Skin epidermis (tissue), 12 donors: ENCODE data around the gene C16orf87.

Source experiments
- H3K27ac ChIP-seq, 21 experiments: fragments of 200-600 bp; sonication (generic) in 11 of 21; one replicate each; pipeline ENCODE4 v1.5.0; 2020; ENCODE audit warnings: mild to moderate bottlenecking in 3 of 21, inconsistent platforms in 2 of 21, moderate library complexity in 2 of 21
- H3K4me3 ChIP-seq, 7 experiments: fragments of 200-600 bp; sonication (generic) in 2 of 7; one replicate each; pipeline ENCODE4 v1.5.0; 2020; ENCODE audit warnings: inconsistent platforms in 2 of 7, mild to moderate bottlenecking in 2 of 7, moderate library complexity in 1 of 7

Gene C16orf87

DNA sequence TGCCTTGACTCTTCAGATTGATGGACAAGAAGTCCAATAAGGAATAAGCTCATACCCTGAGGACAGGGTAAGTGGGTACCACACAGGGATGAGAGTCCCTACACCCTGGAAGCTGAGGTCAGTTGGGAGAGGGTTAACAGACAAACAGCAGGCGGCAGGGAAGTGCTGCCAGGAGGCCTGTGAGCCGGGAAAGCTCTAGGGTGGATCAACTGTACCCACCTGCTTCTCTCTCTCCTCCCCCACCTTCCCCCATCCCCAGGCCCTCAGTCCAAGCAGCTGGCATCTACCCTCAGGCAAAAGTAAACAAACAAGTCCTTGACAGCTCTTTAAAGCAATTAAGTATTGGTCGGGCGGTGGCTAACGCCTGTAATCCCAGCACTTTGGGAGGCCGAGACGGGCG is 62.2 kb downstream of the C16orf87 start:
- no peak overlapping the region for H3K27ac ChIP-seq
- H3K4me3 ChIP-seq, result no peak overlapping the region

DNA sequence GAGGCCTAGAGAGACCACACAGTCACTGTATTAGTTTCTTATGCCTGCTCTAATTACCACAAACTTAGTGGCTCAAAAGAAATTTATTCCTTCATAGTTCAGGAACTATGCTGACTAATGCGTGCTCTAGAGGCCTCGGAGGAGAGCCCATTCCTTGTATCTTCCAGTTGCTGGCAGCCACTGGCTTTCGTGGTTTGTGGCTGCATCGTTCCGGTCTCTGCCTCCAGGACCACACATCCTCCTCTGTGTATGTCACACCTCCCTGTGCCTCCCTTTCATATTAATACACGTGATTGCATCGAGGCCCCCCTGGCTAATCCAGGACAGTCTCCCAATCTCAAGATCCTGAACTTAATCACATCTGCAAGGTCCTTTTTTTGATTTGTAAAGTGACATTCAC is 65.9 kb downstream of the C16orf87 start:
- Histone ChIP-seq H3K27ac (no peak overlapping the region), H3K4me3 (no peak overlapping the region)

GRCh38 chr16:46763147-46763546 is 67.8 kb downstream of the C16orf87 start:
- Histone ChIP-seq H3K4me3 (no peak overlapping the region), H3K27ac (no peak overlapping the region)

GRCh38 chr16:46762583-46762982 is 68.4 kb downstream of the C16orf87 start:
- Histone ChIP-seq H3K4me3 (no peak overlapping the region), H3K27ac (no peak overlapping the region)

- no peak overlapping the region for H3K4me3 ChIP-seq
- no peak overlapping the region for H3K27ac ChIP-seq
These were observed 71.7 kb downstream of the C16orf87 start for GRCh38 chr16:46759309-46759708.

DNA sequence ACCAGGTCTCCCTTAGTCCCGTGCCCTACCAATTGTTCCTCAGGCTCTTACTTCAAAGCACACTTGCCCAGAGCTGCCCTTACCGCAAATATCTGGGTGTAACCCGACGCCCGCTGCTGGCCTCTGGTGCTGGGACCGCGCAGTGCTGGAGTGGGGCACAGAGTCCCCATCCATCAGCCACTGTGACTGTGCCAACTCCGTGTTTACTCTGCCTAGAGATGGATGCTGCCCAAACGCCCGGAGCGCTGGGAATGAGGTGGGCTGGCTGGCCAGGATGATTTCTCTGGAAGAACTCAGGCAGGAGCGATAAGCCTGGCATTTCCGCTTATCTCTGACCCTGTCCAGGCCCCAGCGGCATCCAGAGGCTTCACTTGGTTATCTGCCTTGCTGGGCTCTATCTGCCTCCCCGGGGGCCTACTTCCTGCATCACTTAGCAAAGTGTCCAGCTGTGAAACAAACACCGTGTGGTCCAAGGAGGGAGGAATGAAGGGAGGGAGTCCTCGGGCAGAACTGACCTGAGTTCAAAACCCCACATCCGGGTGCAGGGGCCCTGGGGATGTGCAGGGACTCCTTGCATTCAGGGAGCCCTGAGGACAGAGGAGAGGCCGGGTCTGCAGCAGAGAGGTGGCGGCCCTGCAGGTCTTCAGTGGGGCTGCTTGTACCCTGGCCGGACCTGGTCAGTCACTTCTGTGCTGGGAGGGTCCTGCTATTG is 73.5 kb downstream of the C16orf87 start:
- Histone ChIP-seq H3K4me3 (no peak overlapping the region), H3K27ac (no peak overlapping the region)

GRCh38 chr16:46756772-46757171 is 74.2 kb downstream of the C16orf87 start:
- Histone ChIP-seq H3K4me3 (no peak overlapping the region), H3K27ac (no peak overlapping the region)

DNA sequence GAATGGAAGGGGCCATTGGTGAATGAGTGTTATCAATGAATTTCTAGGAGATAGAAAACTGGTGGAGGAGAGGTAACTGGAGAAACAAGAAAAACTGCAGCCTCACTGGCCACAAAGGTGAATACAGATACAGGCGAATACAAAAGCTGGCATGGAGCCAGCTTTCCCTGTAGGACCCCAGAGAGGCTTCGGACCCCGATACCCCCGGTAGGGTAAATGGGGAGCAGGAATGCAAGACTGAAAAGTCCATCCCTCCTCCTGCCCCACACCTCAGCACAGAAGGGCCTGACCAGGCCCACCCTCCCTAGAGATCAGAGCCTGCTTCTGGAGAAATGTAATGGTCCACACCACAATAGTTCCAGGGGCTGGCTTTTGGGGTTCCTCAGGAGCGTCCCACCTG is 78.0 kb downstream of the C16orf87 start:
- Histone ChIP-seq H3K27ac (no peak overlapping the region), H3K4me3 (no peak overlapping the region)

DNA sequence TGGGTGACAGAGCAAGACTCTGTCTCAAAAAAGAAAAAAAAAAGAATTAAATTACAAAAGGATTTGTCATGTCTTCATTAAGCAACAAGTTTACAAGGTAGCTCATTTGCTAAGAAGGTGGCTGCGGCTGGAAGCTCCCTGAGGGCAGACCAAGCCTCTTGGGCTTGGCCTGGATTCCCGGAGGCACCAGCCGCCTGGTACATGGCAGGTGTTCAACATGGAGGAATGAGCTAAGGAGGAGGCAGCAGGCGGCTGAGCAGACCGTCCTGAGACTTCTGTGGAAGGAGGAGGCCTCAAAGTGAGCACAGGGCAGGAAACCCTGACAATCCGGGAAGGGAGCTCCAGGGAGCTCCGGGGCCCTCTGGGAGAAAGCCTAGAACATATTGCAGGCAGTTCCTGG is 79.6 kb downstream of the C16orf87 start:
- Histone ChIP-seq H3K4me3 (no peak overlapping the region), H3K27ac (no peak overlapping the region)

DNA sequence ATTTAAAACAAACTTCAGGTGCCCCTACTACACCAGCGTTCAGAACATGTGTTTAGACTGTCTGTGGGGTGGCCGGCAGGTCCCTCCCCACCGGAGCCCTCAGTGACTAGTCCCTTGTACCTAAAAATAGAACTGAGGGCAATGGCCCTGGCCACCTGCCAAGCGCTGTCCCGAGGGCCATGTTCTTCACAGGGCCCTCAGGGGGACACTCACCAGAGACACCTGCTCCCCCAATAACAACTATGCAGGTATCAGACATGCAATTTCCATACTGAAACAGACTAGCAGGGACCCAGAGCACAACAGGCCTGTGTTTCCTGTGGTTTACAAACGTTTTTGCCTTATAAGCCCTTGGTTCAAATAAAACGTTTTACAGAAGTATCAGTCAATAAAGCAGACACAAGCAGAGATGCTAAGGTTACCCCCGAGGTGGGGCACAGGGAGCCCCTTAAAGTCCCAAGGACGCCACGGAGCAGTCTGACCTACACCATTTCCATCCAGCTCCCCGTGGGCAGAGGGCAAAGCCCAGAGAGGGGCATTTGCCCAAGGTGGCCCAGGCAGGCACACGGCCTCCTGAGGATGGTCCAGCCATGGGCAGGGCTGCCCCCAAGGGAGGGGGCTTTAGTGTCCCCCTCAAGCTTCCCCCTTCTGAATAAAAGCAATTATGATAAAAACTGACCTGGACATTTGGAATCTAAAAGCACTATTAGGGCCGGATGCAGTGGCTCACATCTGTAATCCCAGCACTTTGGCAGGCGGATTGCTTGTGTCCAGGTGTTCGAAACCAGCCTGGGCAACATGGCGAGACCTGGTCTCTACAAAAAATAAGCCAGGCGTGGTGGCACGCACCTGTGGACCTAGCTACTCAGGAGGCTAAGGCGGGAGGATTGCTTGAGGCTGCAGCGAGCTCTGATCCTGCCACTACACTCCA is 81.9 kb downstream of the C16orf87 start:
- Histone ChIP-seq H3K27ac (no peak overlapping the region), H3K4me3 (no peak overlapping the region)

DNA sequence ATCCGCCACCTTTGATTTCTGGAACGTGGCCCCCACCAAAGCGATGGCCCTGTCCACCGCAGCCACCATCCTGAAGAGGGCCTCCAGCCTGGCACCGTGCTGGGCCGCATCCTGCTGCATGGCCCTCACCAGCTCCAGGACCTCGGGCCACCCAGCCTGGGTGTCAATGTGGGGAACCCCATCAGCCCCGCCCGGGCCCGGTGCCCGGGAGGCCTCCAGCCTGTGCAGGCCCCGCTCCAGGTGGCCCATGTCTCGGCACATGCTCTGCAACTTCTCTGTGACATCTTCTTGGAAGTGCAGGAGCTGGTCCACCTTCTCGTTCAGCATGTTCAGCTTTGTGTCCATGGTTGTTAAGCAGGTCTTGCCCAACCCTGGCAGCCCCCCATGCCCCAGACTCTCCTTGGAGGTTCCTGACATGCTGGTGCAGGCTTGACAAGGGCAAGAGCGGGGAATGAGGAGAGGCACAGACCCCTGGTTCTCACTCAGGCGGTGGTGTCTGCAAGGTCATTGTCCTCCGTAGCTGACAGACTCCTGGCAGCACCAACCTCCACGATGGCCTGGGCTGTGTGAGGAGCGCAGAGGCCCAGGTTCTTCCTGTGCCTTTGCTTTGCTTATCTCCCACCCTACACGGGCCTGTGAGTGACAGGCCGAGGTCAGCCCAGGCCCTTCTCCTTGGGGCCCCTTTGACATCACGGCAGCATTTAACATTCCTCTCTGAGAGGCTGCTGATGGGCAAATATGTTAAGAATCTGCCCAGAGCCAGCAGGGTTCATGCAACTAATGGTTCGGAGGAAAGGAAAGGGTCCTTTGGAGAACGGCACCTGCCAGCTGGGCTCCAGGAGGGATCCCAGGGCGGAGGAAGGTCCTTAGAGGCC is 83.0 kb downstream of the C16orf87 start, which contains the start of gene MYLK3:
Gene MYLK3, minus strand, starts transcription at position 568 of the 875 bp plus-strand sequence. Its CDS starts 151 bp downstream, at position 417.
- H3K4me3 ChIP-seq, result no peak within 1 kb of the TSS
- no peak within 1 kb of the TSS for H3K27ac ChIP-seq

DNA sequence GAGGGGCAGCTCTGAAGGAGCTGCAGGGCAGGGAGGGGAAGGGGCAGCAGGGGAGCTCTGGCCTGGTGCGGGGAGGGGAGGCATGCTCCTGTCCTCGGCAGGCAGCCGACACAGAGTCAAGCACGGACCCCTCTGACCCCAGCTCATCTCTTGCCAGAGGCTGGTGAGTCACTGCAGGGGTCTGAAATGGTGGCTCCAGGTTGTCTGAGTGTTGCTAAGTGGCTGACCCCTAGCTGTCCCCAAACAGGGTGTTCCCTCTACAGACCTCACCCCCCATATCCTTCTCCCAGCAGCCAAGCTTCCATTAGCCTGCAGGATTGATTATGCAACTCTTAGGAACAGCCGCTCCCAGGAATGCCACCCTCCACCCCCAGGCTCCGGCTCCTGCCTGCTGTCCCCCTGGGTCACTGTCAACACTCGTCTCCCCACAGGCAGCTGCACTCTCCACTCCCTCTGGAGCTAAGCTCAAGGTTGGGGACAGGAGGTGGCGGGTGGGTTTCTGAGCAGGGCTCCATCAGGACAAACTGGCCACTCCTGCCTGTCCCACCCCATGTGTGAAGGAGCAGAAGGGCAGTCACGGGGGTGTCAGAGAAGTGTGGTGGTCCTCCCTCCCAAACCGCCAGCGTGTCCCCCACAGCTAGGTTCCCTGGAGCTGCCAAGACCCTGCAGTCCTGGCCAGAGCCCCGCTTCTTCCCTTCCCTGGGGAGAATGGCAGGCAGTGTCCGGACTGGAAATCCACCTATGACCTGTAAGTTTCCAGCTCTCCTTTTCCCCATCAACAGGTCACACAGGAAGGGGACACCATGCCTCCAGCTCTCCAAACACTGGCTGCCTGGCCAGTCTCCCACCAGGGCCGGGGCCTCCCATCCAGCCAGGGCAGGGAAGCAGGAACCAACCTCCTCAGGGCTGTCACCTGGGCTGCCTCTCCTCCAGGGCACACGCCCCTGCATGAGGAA is 83.9 kb downstream of the C16orf87 start:
- Histone ChIP-seq H3K27ac (no peak overlapping the region), H3K4me3 (no peak overlapping the region)
